H9 (cell line): ENCODE results near the gene RBM44. TPM values are rescaled to one million over a fixed set of nuclear protein-coding genes. Genes with fewer than 3 reads are reported as not detected.

Source experiments
- DNase-seq: peaks from one replicate; pipeline ENCODE4 v3.0.0-alpha.2; 2017
- H2AFZ ChIP-seq: one replicate; pipeline ENCODE4 v1.6.1; 2013; ENCODE audit warnings: mild to moderate bottlenecking, low read length, control low read depth, moderate library complexity
- H2AK5ac ChIP-seq: 2 replicates; pipeline ENCODE4 v1.6.1; 2013; ENCODE audit warnings: low read length, control low read depth, mixed read lengths; ENCODE audit not compliant: insufficient read length
- H2BK120ac ChIP-seq: one replicate; pipeline ENCODE4 v1.6.1; 2013; ENCODE audit warnings: low read depth, mild to moderate bottlenecking, low read length, control low read depth, inconsistent platforms; ENCODE audit not compliant: poor library complexity, severe bottlenecking
- H2BK12ac ChIP-seq: 2 replicates; pipeline ENCODE4 v1.6.1; 2013; ENCODE audit warnings: low read length, control low read depth, mixed read lengths, low read depth; ENCODE audit not compliant: insufficient read length
- H2BK15ac ChIP-seq: 2 replicates; pipeline ENCODE4 v1.6.1; 2013; ENCODE audit warnings: low read depth, low read length, control low read depth
- H2BK20ac ChIP-seq: one replicate; pipeline ENCODE4 v1.6.1; 2013; ENCODE audit warnings: low read depth, mild to moderate bottlenecking, low read length, control low read depth, inconsistent platforms; ENCODE audit not compliant: poor library complexity, severe bottlenecking
- H2BK5ac ChIP-seq: 2 replicates; pipeline ENCODE4 v1.6.1; 2013; ENCODE audit warnings: low read length, control low read depth, mixed read lengths; ENCODE audit not compliant: insufficient read length
- H3K14ac ChIP-seq: 2 replicates; pipeline ENCODE4 v1.6.1; 2013; ENCODE audit warnings: low read length, control low read depth; ENCODE audit not compliant: insufficient read depth
- H3K18ac ChIP-seq: 2 replicates; pipeline ENCODE4 v1.6.1; 2013; ENCODE audit warnings: low read depth, mild to moderate bottlenecking, mixed read lengths, low read length, control low read depth; ENCODE audit not compliant: insufficient read length
- H3K23ac ChIP-seq: 2 replicates; pipeline ENCODE4 v1.6.1; 2013; ENCODE audit warnings: low read length, control low read depth, mixed read lengths, low read depth; ENCODE audit not compliant: insufficient read length
- H3K23me2 ChIP-seq: 2 replicates; pipeline ENCODE4 v1.6.1; 2013; ENCODE audit warnings: low read depth, mild to moderate bottlenecking, mixed read lengths, low read length, control low read depth; ENCODE audit not compliant: insufficient read length, poor library complexity, severe bottlenecking
- H3K27ac ChIP-seq: 2 replicates; pipeline ENCODE4 v1.5.1; 2013; ENCODE audit warnings: low read length, control low read depth, mixed read lengths, low read depth; ENCODE audit not compliant: insufficient read length
- H3K27me3 ChIP-seq: 2 replicates; pipeline ENCODE4 v1.6.1; 2013; ENCODE audit warnings: low read length, control low read depth, inconsistent platforms; ENCODE audit not compliant: insufficient read depth
- H3K4ac ChIP-seq: 2 replicates; pipeline ENCODE4 v1.6.1; 2013; ENCODE audit warnings: low read depth, mild to moderate bottlenecking, control low read depth, inconsistent platforms, low read length, moderate library complexity
- H3K4me1 ChIP-seq: 2 replicates; pipeline ENCODE4 v1.6.1; 2013; ENCODE audit warnings: low read length, control low read depth, inconsistent platforms; ENCODE audit not compliant: insufficient read depth
- H3K4me2 ChIP-seq: 2 replicates; pipeline ENCODE4 v1.6.1; 2013; ENCODE audit warnings: low read length, control low read depth, mixed read lengths; ENCODE audit not compliant: insufficient read length, insufficient read depth
- H3K56ac ChIP-seq: 2 replicates; pipeline ENCODE4 v1.6.1; 2013; ENCODE audit warnings: low read depth, mild to moderate bottlenecking, mixed read lengths, low read length, control low read depth; ENCODE audit not compliant: insufficient read length
- H3K79me1 ChIP-seq: 2 replicates; pipeline ENCODE4 v1.6.1; 2013; ENCODE audit warnings: low read depth, mild to moderate bottlenecking, moderate library complexity, low read length, control low read depth, inconsistent platforms; ENCODE audit not compliant: insufficient read depth, poor library complexity, severe bottlenecking
- H3K79me2 ChIP-seq: 2 replicates; pipeline ENCODE4 v1.6.1; 2013; ENCODE audit warnings: low read length, control low read depth, inconsistent platforms; ENCODE audit not compliant: insufficient read depth
- H3K9ac ChIP-seq: 2 replicates; pipeline ENCODE4 v1.6.1; 2013; ENCODE audit warnings: low read length, control low read depth, mixed read lengths; ENCODE audit not compliant: insufficient read length; ENCODE audit errors: extremely low read depth
- H3K9me3 ChIP-seq: one replicate; pipeline ENCODE4 v1.6.1; 2013; ENCODE audit warnings: low read depth, low read length, inconsistent platforms; ENCODE audit not compliant: control insufficient read depth
- H3T11ph ChIP-seq: one replicate; pipeline ENCODE4 v1.6.1; 2013; ENCODE audit warnings: mild to moderate bottlenecking, low read length, control low read depth, inconsistent platforms
- H4K20me1 ChIP-seq: one replicate; pipeline ENCODE4 v1.6.1; 2013; ENCODE audit not compliant: control insufficient read depth, insufficient read length, insufficient read depth
- H4K5ac ChIP-seq: 2 replicates; pipeline ENCODE4 v1.6.1; 2013; ENCODE audit warnings: low read depth, mild to moderate bottlenecking, mixed read lengths, low read length, control low read depth; ENCODE audit not compliant: insufficient read length
- H4K8ac ChIP-seq: replicated peaks from 2 replicates; pipeline ENCODE4 v1.6.1; 2013; ENCODE audit warnings: low read length, control low read depth, mixed read lengths, low read depth; ENCODE audit not compliant: insufficient read length
- H4K91ac ChIP-seq: 2 replicates; pipeline ENCODE4 v1.6.1; 2013; ENCODE audit warnings: low read depth, mild to moderate bottlenecking, moderate library complexity, mixed read lengths, low read length, control low read depth; ENCODE audit not compliant: insufficient read length
- H3K27ac Mint-ChIP-seq, 3 experiments: 2 replicates in 2 of 3; 3 replicates in 1 of 3; pipeline ENCODE4 v1.8.0; 2020 to 2021; ENCODE audit warnings: mixed read lengths in 3 of 3, mild to moderate bottlenecking in 1 of 3, moderate library complexity in 1 of 3
- H3K27me3 Mint-ChIP-seq: 2 replicates; pipeline ENCODE4 v1.8.0; 2021; ENCODE audit warnings: low read depth, mild to moderate bottlenecking, moderate library complexity, mixed read lengths
- H3K36me3 Mint-ChIP-seq, 3 experiments: 2 replicates in 2 of 3; 3 replicates in 1 of 3; pipeline ENCODE4 v1.8.0; 2020 to 2021; ENCODE audit warnings: low read depth in 3 of 3, mixed read lengths in 3 of 3; ENCODE audit not compliant: insufficient read depth in 1 of 3
- H3K4me1 Mint-ChIP-seq, 2 experiments: 2 replicates each; pipeline ENCODE4 v1.8.0; 2020; ENCODE audit warnings: mixed read lengths in 2 of 2
- H3K4me3 Mint-ChIP-seq, 2 experiments: 2 replicates in 1 of 2; 3 replicates in 1 of 2; pipeline ENCODE4 v1.8.0; 2020 to 2021; ENCODE audit warnings: mild to moderate bottlenecking in 2 of 2, mixed read lengths in 2 of 2, moderate library complexity in 1 of 2
- H3K9me3 Mint-ChIP-seq, 2 experiments: 2 replicates in 1 of 2; 3 replicates in 1 of 2; pipeline ENCODE4 v1.8.0; 2020; ENCODE audit warnings: mild to moderate bottlenecking in 2 of 2, mixed read lengths in 2 of 2, moderate library complexity in 1 of 2
- WGBS: extraction: QIAGEN DNeasy Blood & Tissue Kit; methylation state at CpG from one replicate; pipeline ENCODE4 v1.1.7; 2013; ENCODE audit warnings: missing lambda C conversion rate, low lambda C conversion rate, mixed read lengths; ENCODE audit not compliant: insufficient read length; ENCODE audit errors: extremely low coverage; 5-methylcytosine and 5-hydroxymethylcytosine counted together
- total RNA-seq: library from RNA; stranded (reverse); gene quantifications from 2 replicates; pipeline ENCODE4 v1.2.1, GENCODE V29; 2021
- TF ChIP-seq, protein P1 (sequence below): fragments of 200-600 bp; sonication (generic); conservative IDR thresholded peaks from 3 replicates; pipeline ENCODE4 v1.8.0; 2021; ENCODE audit warnings: antibody characterized with exemption, mild to moderate bottlenecking

RBM44 gene
- total RNA-seq, 1 experiment from 2014 or later: 0.15 TPM

DNA sequence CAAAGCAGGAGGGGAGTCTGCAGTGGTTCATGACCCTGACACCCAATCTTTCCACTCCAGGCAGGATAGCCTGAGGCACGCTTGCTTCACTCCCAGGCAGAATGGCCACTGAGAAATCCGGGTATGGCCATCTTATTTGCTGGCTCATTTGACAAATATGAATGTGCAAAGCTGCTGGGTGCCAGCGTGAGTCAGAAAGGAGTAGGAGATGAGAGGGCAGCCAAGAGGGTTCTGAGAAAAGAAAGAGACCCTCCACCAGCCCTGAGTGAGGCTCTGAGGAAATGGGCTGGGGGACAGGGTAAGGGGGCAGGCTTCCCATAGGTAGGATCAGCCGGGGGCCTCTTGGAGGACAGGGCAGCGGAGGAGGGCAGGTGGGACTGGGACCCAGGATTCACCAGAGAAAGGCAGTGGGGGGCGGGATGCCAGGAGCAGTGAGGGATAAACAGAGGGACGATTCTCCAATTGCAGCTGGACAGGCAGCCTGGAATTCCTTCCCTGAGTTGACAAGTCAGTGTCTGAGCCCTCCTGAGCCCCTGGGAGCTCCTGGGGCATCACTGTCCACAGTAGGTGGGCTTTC is 76.1 kb downstream of the RBM44 start:
- Histone ChIP-seq H3K14ac (no peak overlapping the region), H3K4ac (no peak overlapping the region), H3K23ac (no peak overlapping the region), H4K5ac (no peak overlapping the region), H3K56ac (no peak overlapping the region), H4K91ac (no peak overlapping the region), H3K27me3 (no peaks in the 10 kb centered on the region), H3K18ac (no peak overlapping the region), H2BK20ac (no peak overlapping the region), H3K4me2 (no peak overlapping the region), H3K79me2 (no peaks in the 10 kb centered on the region), H3K27ac (no peak overlapping the region), H3K79me1 (no peaks in the 10 kb centered on the region), H4K20me1 (no peaks in the 10 kb centered on the region), H2AFZ (no peak overlapping the region), H4K8ac (no peak overlapping the region), H2BK120ac (no peak overlapping the region), H2BK15ac (no peak overlapping the region), H2AK5ac (no peak overlapping the region), H2BK5ac (no peak overlapping the region), H3K4me1 (no peaks in the 10 kb centered on the region; the same call in 1 of the 2 replicates), H3K9me3 (no peaks in the 10 kb centered on the region), H3K9ac (no peak overlapping the region), H3T11ph (no peak overlapping the region), H2BK12ac (no peak overlapping the region), H3K23me2 (no peaks in the 10 kb centered on the region)
- H3K4me1 Mint-ChIP-seq: peaks cover 8 to 9% of the 10 kb centered on the region in 2 experiments
- no peaks in the 10 kb centered on the region; a peak in 1 of 7 replicates for H3K36me3 Mint-ChIP-seq
- peaks cover 2% of the 10 kb centered on the region for H3K27me3 Mint-ChIP-seq
- no CpG with 5 or more reads among the region's 7 CpGs for WGBS
- DNase-seq: no peak
- TF ChIP-seq, protein P1, sequence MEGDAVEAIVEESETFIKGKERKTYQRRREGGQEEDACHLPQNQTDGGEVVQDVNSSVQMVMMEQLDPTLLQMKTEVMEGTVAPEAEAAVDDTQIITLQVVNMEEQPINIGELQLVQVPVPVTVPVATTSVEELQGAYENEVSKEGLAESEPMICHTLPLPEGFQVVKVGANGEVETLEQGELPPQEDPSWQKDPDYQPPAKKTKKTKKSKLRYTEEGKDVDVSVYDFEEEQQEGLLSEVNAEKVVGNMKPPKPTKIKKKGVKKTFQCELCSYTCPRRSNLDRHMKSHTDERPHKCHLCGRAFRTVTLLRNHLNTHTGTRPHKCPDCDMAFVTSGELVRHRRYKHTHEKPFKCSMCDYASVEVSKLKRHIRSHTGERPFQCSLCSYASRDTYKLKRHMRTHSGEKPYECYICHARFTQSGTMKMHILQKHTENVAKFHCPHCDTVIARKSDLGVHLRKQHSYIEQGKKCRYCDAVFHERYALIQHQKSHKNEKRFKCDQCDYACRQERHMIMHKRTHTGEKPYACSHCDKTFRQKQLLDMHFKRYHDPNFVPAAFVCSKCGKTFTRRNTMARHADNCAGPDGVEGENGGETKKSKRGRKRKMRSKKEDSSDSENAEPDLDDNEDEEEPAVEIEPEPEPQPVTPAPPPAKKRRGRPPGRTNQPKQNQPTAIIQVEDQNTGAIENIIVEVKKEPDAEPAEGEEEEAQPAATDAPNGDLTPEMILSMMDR: no peak
- H3K4me3 Mint-ChIP-seq: no peak overlapping the region
- H3K9me3 Mint-ChIP-seq: no peaks in the 10 kb centered on the region
- H3K27ac Mint-ChIP-seq: no peak overlapping the region
